Mammary microvascular endothelial cell (primary cell): ENCODE data around the gene LRRC27. TPM values are rescaled to one million over a fixed set of nuclear protein-coding genes. Genes with fewer than 3 reads are reported as not detected.

Source experiments
- total RNA-seq: library from RNA; depleted of rRNA; stranded (reverse); fragments of >200 nt; gene quantifications from 2 replicates; pipeline ENCODE4 v1.2.3, GENCODE V29; 2015

LRRC27 gene
- total RNA-seq: 2.9 and 4.0 TPM in 2 replicates

GRCh38 chr10:132331601-132332432 is at the start of gene LRRC27:
Gene LRRC27 (plus strand): TSS chr10:132332193. CDS start chr10:132333525, 1,332 bp downstream.

GRCh38 chr10:132307823-132308586 is 24.0 kb upstream of the LRRC27 start, which contains the start of gene STK32C:
Gene STK32C (minus strand): TSS chr10:132307950. CDS start chr10:132307833, 117 bp downstream.

GRCh38 chr10:132397036-132397541 is 65.1 kb downstream of the LRRC27 start, which contains the start of gene PWWP2B:
Gene PWWP2B (plus strand): TSS chr10:132397200. CDS start chr10:132397227, 27 bp downstream.

Other genes starting within 250 kb of the LRRC27 start
- 4.7 and 8.2 TPM in 2 replicates for gene DPYSL4, start 145.2 kb upstream of the LRRC27 start, total RNA-seq
- gene STK32C, start 24.2 kb upstream of the LRRC27 start, total RNA-seq: 13.2 and 21.4 TPM in 2 replicates
- gene PWWP2B, start 65.0 kb downstream of the LRRC27 start, total RNA-seq: 7.3 and 8.0 TPM in 2 replicates
- gene INPP5A, start 205.6 kb downstream of the LRRC27 start, total RNA-seq: 34.9 and 47.3 TPM in 2 replicates